GM12801 (cell line): ENCODE data around the gene RBBP9.

ENCODE experiments used
- TF ChIP-seq, protein P1 (sequence below): IDR thresholded peaks from one replicate; pipeline ENCODE4 v1.5.1; 2011; ENCODE audit warnings: control low read depth; ENCODE audit not compliant: insufficient read length; ENCODE audit errors: extremely low read depth

Gene RBBP9

DNA sequence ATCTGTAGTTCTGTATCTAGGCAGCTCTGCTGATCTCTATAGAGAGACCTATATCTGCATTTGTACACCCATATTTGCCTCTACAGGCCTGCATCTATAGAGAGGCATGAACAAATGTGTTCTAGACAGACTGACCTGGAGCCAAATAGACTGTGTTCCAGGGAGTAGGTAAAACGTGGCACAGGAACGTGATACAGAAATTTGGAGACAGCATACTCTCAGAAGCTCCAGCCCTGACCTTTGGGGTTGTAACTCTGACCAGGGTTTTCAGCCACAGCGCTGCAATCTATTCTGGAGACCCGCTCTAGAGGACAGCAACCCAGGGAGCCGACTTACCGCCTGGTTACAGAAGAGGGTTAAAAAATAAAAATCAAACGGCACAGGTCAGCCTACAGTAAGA lies 983 bp downstream of the RBBP9 start:
- TF ChIP-seq, protein P1, sequence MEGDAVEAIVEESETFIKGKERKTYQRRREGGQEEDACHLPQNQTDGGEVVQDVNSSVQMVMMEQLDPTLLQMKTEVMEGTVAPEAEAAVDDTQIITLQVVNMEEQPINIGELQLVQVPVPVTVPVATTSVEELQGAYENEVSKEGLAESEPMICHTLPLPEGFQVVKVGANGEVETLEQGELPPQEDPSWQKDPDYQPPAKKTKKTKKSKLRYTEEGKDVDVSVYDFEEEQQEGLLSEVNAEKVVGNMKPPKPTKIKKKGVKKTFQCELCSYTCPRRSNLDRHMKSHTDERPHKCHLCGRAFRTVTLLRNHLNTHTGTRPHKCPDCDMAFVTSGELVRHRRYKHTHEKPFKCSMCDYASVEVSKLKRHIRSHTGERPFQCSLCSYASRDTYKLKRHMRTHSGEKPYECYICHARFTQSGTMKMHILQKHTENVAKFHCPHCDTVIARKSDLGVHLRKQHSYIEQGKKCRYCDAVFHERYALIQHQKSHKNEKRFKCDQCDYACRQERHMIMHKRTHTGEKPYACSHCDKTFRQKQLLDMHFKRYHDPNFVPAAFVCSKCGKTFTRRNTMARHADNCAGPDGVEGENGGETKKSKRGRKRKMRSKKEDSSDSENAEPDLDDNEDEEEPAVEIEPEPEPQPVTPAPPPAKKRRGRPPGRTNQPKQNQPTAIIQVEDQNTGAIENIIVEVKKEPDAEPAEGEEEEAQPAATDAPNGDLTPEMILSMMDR, result no peak

DNA sequence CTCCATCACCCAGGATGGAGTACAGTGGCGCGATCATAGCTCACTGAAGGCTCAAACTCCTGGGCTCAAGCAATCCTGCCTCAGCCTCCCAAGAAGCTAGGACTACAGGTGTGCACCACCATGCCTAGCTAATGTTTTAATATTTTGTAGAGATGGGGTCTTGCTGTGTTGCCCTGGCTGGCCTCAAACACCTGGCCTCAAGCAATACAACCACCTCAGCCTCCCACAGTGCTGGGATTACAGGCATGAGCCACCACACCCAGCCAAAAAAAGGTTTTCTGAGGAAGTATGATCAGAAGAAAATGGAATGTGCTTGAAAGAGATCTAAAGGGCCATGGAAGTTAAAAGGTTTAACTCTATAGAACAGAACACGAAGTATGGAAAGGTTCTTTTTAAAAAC lies 8.7 kb downstream of the RBBP9 start:
- TF ChIP-seq, protein P1, result no peak

DNA sequence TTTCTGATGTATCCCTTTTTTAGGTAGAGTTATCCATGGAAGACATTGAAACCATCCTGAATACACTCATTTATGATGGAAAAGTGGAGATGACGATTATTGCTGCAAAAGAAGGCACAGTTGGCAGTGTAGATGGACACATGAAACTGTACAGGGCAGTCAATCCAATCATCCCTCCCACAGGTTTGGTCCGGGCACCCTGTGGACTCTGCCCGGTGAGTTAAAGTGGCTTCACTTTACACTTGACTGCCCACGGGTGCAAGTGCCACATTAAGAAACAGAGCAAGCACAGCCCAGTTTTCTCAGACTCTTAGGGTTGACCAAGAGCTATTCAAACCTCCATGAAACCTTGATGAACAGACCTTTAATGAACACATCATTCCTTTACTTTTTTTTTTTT lies 15.4 kb downstream of the RBBP9 start:
- TF ChIP-seq, protein P1, result no peak

DNA sequence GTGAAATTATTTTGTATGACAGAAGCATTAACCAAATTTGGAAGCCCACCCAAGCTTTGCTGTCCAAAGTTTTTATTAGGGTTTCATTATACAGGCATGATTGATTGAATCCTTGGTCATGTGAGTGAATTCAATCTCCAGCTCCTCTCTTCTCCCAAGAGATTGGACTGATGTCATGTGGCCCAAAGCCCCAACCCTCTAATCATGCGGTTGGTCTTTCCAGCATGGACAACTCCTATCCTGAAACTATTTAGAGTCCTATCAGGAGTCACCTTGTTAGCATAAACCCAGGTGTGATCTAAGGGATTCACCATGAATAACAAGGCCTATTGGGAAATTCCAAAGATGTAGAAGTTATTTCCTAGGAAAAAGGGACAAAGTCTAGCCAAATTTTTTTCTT lies 19.2 kb downstream of the RBBP9 start:
- TF ChIP-seq, protein P1, result no peak

DNA sequence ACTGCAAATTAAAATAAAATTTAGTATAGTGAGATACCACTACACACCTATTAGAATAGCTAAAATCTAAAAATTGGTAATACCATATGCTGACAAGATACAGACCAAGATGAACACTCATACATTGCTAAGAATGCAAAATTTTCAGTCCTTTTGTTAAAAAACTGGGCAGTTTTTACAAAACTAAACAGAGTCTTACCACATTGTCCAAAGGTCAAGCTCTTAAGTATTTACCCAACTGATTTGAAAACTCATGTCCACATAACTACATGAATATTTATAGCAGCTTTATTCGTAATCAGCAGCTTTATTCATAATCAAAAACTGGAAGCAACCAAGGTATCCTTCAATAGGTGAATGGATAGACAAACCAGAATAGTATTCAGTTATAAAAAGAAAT lies 19.8 kb downstream of the RBBP9 start:
- TF ChIP-seq, protein P1, result no peak

DNA sequence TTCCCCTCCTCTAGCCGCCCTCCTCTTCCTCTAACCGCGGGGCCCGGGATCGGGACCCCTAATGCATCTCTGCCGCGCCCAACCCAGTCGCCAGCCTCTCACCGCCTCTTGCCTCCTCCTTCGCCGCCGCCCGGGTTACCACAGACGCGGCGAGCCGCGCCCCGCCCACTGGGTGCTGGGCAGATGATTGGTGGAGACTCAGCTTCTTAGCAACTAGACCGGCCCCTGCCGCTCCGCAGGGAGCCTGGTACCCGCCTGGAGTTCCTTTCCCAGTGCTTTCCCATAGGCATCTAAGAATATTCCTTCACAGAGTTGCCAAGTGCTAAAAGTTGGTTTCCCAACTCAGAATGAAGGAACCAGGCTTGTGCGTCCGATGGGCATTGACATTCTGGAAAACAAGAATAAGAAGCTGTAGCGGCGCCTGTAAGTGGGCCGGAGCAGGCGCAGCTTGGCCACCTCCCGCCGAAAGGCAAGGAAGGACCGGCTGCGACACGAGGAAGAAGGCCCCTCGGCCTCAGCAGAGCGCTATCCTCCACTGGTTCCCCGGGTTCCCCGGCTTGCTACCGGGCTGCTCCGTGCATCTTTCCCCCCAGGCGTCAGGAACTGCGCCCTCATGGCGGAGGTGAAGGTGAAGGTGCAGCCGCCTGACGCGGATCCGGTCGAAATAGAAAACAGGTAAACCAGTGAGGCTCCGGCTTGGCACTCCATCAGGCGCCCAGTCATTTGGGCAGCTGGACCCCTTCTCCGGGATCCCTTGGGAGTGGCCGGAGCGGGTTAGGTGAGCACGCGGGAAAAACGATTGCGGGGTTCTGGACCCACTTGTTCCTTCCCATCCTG lies 29.9 kb downstream of the RBBP9 start, which contains the start of the genes DZANK1 and POLR3F:
Gene DZANK1, minus strand, starts transcription at position 137 of the 837 bp plus-strand sequence. CDS start 1,672 bp downstream, outside the sequence.
Gene POLR3F, plus strand, starts transcription at position 497 of the 837 bp plus-strand sequence. Its CDS starts 117 bp downstream, at position 614.
- TF ChIP-seq, protein P1, result no peak

DNA sequence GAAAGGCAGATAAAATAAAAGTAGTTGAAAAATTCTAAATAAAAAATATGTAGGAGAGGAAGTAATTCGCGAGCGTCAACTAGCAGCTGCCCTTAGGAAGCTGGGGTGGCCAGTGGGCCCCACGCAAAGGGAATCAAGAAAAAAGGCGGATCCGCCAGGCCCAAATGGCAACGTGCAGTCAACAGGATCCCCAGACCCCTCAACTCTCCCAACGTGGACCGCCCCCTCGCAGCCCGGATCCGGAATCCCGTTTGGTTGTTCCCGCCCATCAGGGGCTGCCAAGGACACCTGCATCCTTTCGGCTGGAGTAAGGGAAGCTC lies 30.5 kb downstream of the RBBP9 start:
- TF ChIP-seq, protein P1, result no peak
